ENCODE measurements around the gene SAMHD1. TPM values are rescaled to one million over a fixed set of nuclear protein-coding genes. Genes with fewer than 3 reads are reported as not detected.

SAMHD1 gene
- total and polyA plus RNA-seq, 2 donors (not counting 3 experiments of a cell fraction or from before 2014, with no cell fraction given), result 13.7 to 27.5 TPM

- ChIA-PET CTCF (no interaction called here), POLR2A (no interaction called here)
- no peak overlapping the region for H3K27ac ChIP-seq (ENCODE audit: insufficient read depth, low read depth, low read length)
- H3K9me1 ChIP-seq (replicated peaks; ENCODE audit: control insufficient read depth, extremely low read depth, insufficient read depth, low read length), result no peaks in the 10 kb centered on the region
- H3K9me3 ChIP-seq (replicated peaks; ENCODE audit: control insufficient read depth, insufficient read depth, low read length), result no peaks in the 10 kb centered on the region
- H2AFZ ChIP-seq (ENCODE audit: low read depth, low read length), result no peak overlapping the region
- TF ChIP-seq JUN (IDR thresholded peaks at IDR 0.05; ENCODE audit: borderline replicate concordance, insufficient read depth, insufficient read length, low read depth) (no peak), EZH2 (IDR thresholded peaks at IDR 0.05; ENCODE audit: borderline replicate concordance, low read depth, low read length, severe bottlenecking) (no peak), MAX (IDR thresholded peaks at IDR 0.05; ENCODE audit: insufficient read depth, insufficient read length) (no peak), CTCF (IDR thresholded peaks at IDR 0.05; ENCODE audit: extremely low read depth in 1 of 2, insufficient read depth in 1 of 2, low read depth in 1 of 2, low read length in 2 of 2) (no peak), POLR2AphosphoS5 (IDR thresholded peaks at IDR 0.05; ENCODE audit: insufficient read depth, low read depth, low read length) (no peak), MYC (IDR thresholded peaks at IDR 0.05; ENCODE audit: low read depth, low read length) (no peak), GATA2 (IDR thresholded peaks at IDR 0.05; ENCODE audit: insufficient read depth, insufficient read length, low read depth, low read length) (no peak), FOS (IDR thresholded peaks at IDR 0.05; ENCODE audit: borderline replicate concordance, insufficient read depth, low read length) (no peak), POLR2A (IDR thresholded peaks at IDR 0.05; ENCODE audit: low read depth, low read length) (no peak)
- intact Hi-C loops (cut with micrococcal nuclease) (no loop called here), dilution Hi-C loops (cut with MboI; ENCODE audit: extremely low pct_ligation_motif_present, low sequenced_read_pairs) (no loop called here)
- H3K36me3 ChIP-seq (ENCODE audit: control insufficient read depth in 2 of 2, extremely low read depth in 1 of 2, insufficient read depth in 2 of 2, low read length in 2 of 2), result no peaks in the 10 kb centered on the region
- no peaks in the 10 kb centered on the region for H3K79me2 ChIP-seq (ENCODE audit: control insufficient read depth, insufficient read depth, low read length)
- no peaks in the 10 kb centered on the region for H3K4me1 ChIP-seq (ENCODE audit: control insufficient read depth, extremely low read depth, insufficient read depth, low read length)
- no peak for FAIRE-seq
- H3K9ac ChIP-seq (replicated peaks; ENCODE audit: extremely low read depth, insufficient read depth, low read length), result no peak overlapping the region
- no peak overlapping the region for H3K4me3 ChIP-seq (replicated peaks in 1 of 3; ENCODE audit: insufficient read depth in 1 of 3, low read depth in 1 of 3, low read length in 3 of 3)
- H4K20me1 ChIP-seq (replicated peaks; ENCODE audit: control insufficient read depth, extremely low read depth, insufficient read depth, low read length), result no peaks in the 10 kb centered on the region
- H3K27me3 ChIP-seq (ENCODE audit: control insufficient read depth in 2 of 2, insufficient read depth in 2 of 2, low read length in 2 of 2), result no peaks in the 10 kb centered on the region
- no peak for DNase-seq (ENCODE audit: low read depth, low spot score)
- no TSS peak for BruUV-seq (replicated peaks)
- H3K4me2 ChIP-seq (ENCODE audit: insufficient read depth, low read length), result no peak overlapping the region
Measured at GRCh38 chr20:36959242-36959641, 7.7 kb upstream of the SAMHD1 start.
